B cell (primary cell): ENCODE results near the gene NUP98. TPM values are rescaled to one million over a fixed set of nuclear protein-coding genes. Genes with fewer than 3 reads are reported as not detected.
A peak's percentile ranks its signal among the peaks of the same experiment; 100 is the strongest.

Source experiments
- ATAC-seq: fragments of 200-7000 bp; cut with Tn5 transposase; one replicate; pipeline ENCODE4 v1.10.0; 2021; ENCODE audit warnings: low read depth, mild to moderate bottlenecking, moderate number of reproducible peaks, moderate library complexity
- CTCF ChIA-PET: fragments of 350-600 bp; sonication (Branson Sonifier 250); formaldehyde crosslinking; loops from one replicate; lab custom pipeline; 2021; ENCODE audit warnings: antibody characterized with exemption, inconsistent platforms; lab: Charles Lee
- POLR2A ChIA-PET: fragments of 350-600 bp; sonication (Branson Sonifier 250); formaldehyde crosslinking; loops from one replicate; lab custom pipeline; 2021; ENCODE audit warnings: antibody characterized with exemption; lab: Charles Lee
- DNase-seq: peaks from one replicate; pipeline ENCODE4 v3.0.0; 2013
- H2AFZ ChIP-seq: 2 replicates; pipeline ENCODE4 v1.6.1; 2012; ENCODE audit warnings: mild to moderate bottlenecking, low read depth, low read length; ENCODE audit not compliant: insufficient read depth, poor library complexity, severe bottlenecking
- H3K27ac ChIP-seq, 2 donors: 1 replicate in 1 of 2; 2 replicates in 1 of 2; pipeline ENCODE4 v1.5.1; 2012 to 2013; ENCODE audit warnings: low read length in 2 of 2, mild to moderate bottlenecking in 2 of 2, moderate library complexity in 1 of 2
- H3K27me3 ChIP-seq, 4 experiments: fragments of 200-600 bp in 1 of 4; sonication (generic) in 1 of 4; replicated peaks in 1 of 4; 1 replicate in 2 of 4; 2 replicates in 2 of 4; pipeline versions ENCODE4 v1.6.1 to v1.7.0; 2013 to 2016; ENCODE audit warnings: low read length in 3 of 4, mild to moderate bottlenecking in 2 of 4, mixed read lengths in 1 of 4, moderate library complexity in 1 of 4; ENCODE audit not compliant: insufficient read depth in 4 of 4, control insufficient read depth in 3 of 4; ENCODE audit errors: control extremely low read depth in 1 of 4
- H3K36me3 ChIP-seq, 2 experiments: replicated peaks in 1 of 2; 1 replicate in 1 of 2; 2 replicates in 1 of 2; pipeline versions ENCODE4 v1.6.1 to v1.7.1; 2013; ENCODE audit warnings: low read length in 1 of 2; ENCODE audit not compliant: insufficient read depth in 2 of 2, control insufficient read depth in 1 of 2; ENCODE audit errors: control extremely low read depth in 1 of 2, extremely low read depth in 1 of 2
- H3K4me1 ChIP-seq, 2 donors: fragments of 200-600 bp in 1 of 2; sonication (generic) in 1 of 2; 1 replicate in 1 of 2; 2 replicates in 1 of 2; pipeline versions ENCODE4 v1.5.1 to v1.6.1; 2013 to 2017; ENCODE audit warnings: low read length in 2 of 2; ENCODE audit not compliant: control insufficient read depth in 2 of 2, insufficient read depth in 2 of 2
- H3K4me2 ChIP-seq: replicated peaks from 2 replicates; pipeline ENCODE3; 2012; ENCODE audit warnings: mild to moderate bottlenecking, low read depth, low read length; ENCODE audit not compliant: poor library complexity, severe bottlenecking
- H3K4me3 ChIP-seq, 5 experiments: fragments of 200-600 bp in 1 of 5; sonication (generic) in 1 of 5; 1 replicate in 3 of 5; 2 replicates in 2 of 5; pipeline versions ENCODE4 v1.5.1 to v1.7.0; 2011 to 2016; ENCODE audit warnings: low read length in 4 of 5, mild to moderate bottlenecking in 4 of 5, low read depth in 2 of 5, control low read depth in 1 of 5, moderate library complexity in 1 of 5; ENCODE audit not compliant: insufficient read depth in 1 of 5; ENCODE audit errors: control extremely low read depth in 1 of 5, extremely low read depth in 1 of 5
- H3K79me2 ChIP-seq: fragments of 200-600 bp; sonication (generic); one replicate; pipeline ENCODE4 v1.6.0; 2016; ENCODE audit warnings: low read length; ENCODE audit not compliant: control insufficient read depth, insufficient read depth
- H3K9ac ChIP-seq: fragments of 200-600 bp; sonication (generic); 2 replicates; pipeline ENCODE4 v1.6.1; 2017; ENCODE audit warnings: mild to moderate bottlenecking, low read length, moderate library complexity
- H3K9me3 ChIP-seq, 3 donors: one replicate each; pipeline versions ENCODE4 v1.6.1 to v1.7.1; 2013; ENCODE audit warnings: low read length in 2 of 3; ENCODE audit not compliant: control insufficient read depth in 2 of 3, insufficient read depth in 1 of 3; ENCODE audit errors: control extremely low read depth in 1 of 3
- H4K20me1 ChIP-seq: 2 replicates; pipeline ENCODE4 v1.6.0; 2012; ENCODE audit warnings: mild to moderate bottlenecking, low read length; ENCODE audit not compliant: insufficient read depth, control insufficient read depth, poor library complexity, severe bottlenecking
- H3K27ac Mint-ChIP-seq: one replicate; pipeline ENCODE4 v1.8.0; 2021; ENCODE audit warnings: mixed read lengths
- H3K27me3 Mint-ChIP-seq: one replicate; pipeline ENCODE4 v1.8.0; 2021; ENCODE audit warnings: mixed read lengths
- H3K4me1 Mint-ChIP-seq: one replicate; pipeline ENCODE4 v1.8.0; 2021; ENCODE audit warnings: mixed read lengths
- H3K4me3 Mint-ChIP-seq: one replicate; pipeline ENCODE4 v1.8.0; 2021; ENCODE audit warnings: mixed read lengths
- H3K9me3 Mint-ChIP-seq: one replicate; pipeline ENCODE4 v1.8.0; 2022; ENCODE audit warnings: mixed read lengths; ENCODE audit not compliant: insufficient read depth
- EZH2 ChIP-seq: IDR thresholded peaks from 2 replicates; pipeline ENCODE4 v1.6.1; 2012; ENCODE audit warnings: borderline replicate concordance, low read depth, mild to moderate bottlenecking, moderate library complexity, low read length; ENCODE audit not compliant: insufficient read depth, poor library complexity, severe bottlenecking
- WGBS: methylation state at CpG from one replicate; pipeline ENCODE4 v1.1.5; 2013; ENCODE audit warnings: missing lambda C conversion rate; ENCODE audit not compliant: insufficient coverage; 5-methylcytosine and 5-hydroxymethylcytosine counted together
- intact Hi-C: fragments of 100-400 bp; cut with micrococcal nuclease; formaldehyde crosslinking; loops from one replicate; pipeline ENCODE4 v1.10.0; 2022
- polyA plus RNA-seq: library from polyadenylated mRNA; depleted of rRNA; stranded (reverse); fragments of >200 nt; gene quantifications from 2 replicates; pipeline ENCODE4 v1.2.3, GENCODE V29; 2012
- total RNA-seq, 2 donors: library from RNA; stranded (reverse); fragments of 120-200 nt in 1 of 2; gene quantifications; 1 replicate in 1 of 2; 2 replicates in 1 of 2; pipeline versions ENCODE4 v1.2.3 to v1.2.4, GENCODE V29; 2013 to 2022
- TF ChIP-seq, protein P1 (sequence below): fragments of 200-600 bp; IDR thresholded peaks from one replicate; pipeline ENCODE4 v1.8.0; 2022; ENCODE audit warnings: antibody characterized with exemption, mild to moderate bottlenecking

NUP98 gene
- total and polyA plus RNA-seq, 2 donors (not counting 1 experiment from before 2014, with no cell fraction given): 99.8 to 111 TPM

DNA sequence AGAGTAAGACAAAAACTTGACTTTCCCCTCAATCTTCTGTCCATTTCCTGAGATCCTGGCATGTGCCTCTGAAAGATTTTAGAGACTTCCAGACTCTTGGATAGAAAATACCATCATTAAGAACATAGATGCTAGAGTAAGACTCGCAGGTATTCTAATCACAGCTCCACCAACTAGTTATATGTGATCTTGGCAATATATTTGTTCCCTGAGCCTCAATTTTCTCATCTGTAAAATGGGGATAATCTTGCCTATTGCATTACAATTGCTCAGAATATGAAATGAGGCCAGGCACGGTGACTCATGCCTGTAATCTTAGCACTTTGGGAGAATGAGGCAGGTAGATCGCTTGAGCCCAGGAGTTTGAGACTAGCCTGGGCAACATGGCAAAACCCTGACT lies 32.7 kb upstream of the NUP98 start:
- no peak overlapping the region for H3K4me2 ChIP-seq
- H3K27me3 ChIP-seq: no peaks in the 10 kb centered on the region
- no peaks in the 10 kb centered on the region for H3K9me3 ChIP-seq
- H3K9me3 Mint-ChIP-seq: no peaks in the 10 kb centered on the region
- peaks cover 44 to 51% of the 10 kb centered on the region in 2 donors for H3K4me1 ChIP-seq
- intact Hi-C loops: no loop called here
- no peak overlapping the region for H3K27ac ChIP-seq
- 100% methylated on average over 2 of the region's 3 CpGs for WGBS
- no peak overlapping the region for H3K4me3 Mint-ChIP-seq
- H3K4me1 Mint-ChIP-seq: peaks cover 60% of the 10 kb centered on the region
- H3K4me3 ChIP-seq: no peak overlapping the region
- ChIA-PET POLR2A (interaction anchor here (0.6 to 0.7 kb wide), 2 partner anchors 11 to 31 kb away, joined by 4 to 5 read pairs; no protein-coding TSS in a partner anchor), CTCF (interaction anchor here (0.5 to 28.7 kb wide), 5 partner anchors 11 to 242 kb away, joined by 3 to 662 read pairs (median 8); partner anchors contain the start of genes PGAP2, RHOG and STIM1)
- no peak for ATAC-seq
- peaks cover 64% of the 10 kb centered on the region for H4K20me1 ChIP-seq
- TF ChIP-seq, protein P1, sequence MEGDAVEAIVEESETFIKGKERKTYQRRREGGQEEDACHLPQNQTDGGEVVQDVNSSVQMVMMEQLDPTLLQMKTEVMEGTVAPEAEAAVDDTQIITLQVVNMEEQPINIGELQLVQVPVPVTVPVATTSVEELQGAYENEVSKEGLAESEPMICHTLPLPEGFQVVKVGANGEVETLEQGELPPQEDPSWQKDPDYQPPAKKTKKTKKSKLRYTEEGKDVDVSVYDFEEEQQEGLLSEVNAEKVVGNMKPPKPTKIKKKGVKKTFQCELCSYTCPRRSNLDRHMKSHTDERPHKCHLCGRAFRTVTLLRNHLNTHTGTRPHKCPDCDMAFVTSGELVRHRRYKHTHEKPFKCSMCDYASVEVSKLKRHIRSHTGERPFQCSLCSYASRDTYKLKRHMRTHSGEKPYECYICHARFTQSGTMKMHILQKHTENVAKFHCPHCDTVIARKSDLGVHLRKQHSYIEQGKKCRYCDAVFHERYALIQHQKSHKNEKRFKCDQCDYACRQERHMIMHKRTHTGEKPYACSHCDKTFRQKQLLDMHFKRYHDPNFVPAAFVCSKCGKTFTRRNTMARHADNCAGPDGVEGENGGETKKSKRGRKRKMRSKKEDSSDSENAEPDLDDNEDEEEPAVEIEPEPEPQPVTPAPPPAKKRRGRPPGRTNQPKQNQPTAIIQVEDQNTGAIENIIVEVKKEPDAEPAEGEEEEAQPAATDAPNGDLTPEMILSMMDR: no peak
- TF ChIP-seq EZH2: no peak
- H2AFZ ChIP-seq: no peak overlapping the region
- H3K36me3 ChIP-seq: peaks cover 4 to 73% of the 10 kb centered on the region in 2 experiments
- peaks cover 68% of the 10 kb centered on the region for H3K79me2 ChIP-seq
- DNase-seq: no peak
- H3K27me3 Mint-ChIP-seq: no peaks in the 10 kb centered on the region
- peak overlapping the region; percentile 37 for H3K27ac Mint-ChIP-seq
- no peak overlapping the region for H3K9ac ChIP-seq

DNA sequence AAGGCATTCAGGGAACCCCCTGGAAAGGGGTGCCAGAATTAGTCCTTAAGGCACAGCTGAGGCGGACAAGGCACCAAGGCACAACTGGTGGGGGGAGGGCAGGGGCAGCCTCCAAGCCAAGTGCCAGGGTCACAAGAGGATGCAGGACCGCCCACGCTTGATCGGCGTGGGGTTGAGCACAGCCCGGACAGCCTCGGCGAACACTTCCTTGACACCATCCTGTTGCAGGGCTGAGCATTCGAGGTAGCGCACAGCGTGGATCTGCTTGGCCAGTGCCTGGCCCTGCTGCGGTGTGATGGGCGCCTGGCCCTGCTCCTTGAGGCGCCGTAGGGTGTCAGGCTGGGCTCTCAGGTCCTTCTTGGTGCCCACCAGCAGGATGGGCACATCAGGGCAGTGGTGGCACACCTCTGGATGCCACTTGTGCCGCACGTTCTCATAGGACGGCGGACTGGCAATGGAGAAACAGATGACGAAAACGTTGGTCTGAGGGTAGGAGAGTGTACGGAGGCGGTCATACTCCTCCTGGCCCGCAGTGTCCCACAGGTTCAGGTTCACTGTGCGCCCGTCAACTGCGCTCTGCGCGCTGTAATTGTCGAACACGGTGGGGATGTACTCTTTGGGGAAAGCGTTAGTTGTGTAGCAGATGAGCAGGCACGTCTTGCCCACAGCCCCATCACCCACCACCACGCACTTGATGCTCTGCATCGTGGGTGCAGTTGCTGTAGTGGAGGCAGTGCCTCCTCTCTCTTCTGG lies 30.3 kb upstream of the NUP98 start:
- Histone ChIP-seq H3K36me3 (peaks cover 1 to 64% of the 10 kb centered on the region in 2 experiments), H3K9ac (no peak overlapping the region), H3K79me2 (peaks cover 52% of the 10 kb centered on the region), H3K4me1 (peaks cover 31 to 36% of the 10 kb centered on the region in 2 donors), H2AFZ (no peak overlapping the region), H3K4me2 (no peak overlapping the region), H3K27ac (no peak overlapping the region), H3K27me3 (no peaks in the 10 kb centered on the region), H3K9me3 (no peaks in the 10 kb centered on the region), H4K20me1 (peaks cover 40% of the 10 kb centered on the region), H3K4me3 (no peak overlapping the region)
- WGBS: 94% methylated on average over 24 of the region's 35 CpGs
- intact Hi-C loops: no loop called here
- Mint-ChIP-seq H3K27ac (peak overlapping the region; percentile 56), H3K4me1 (peaks cover 46% of the 10 kb centered on the region), H3K9me3 (no peaks in the 10 kb centered on the region), H3K4me3 (no peak overlapping the region), H3K27me3 (no peaks in the 10 kb centered on the region)
- POLR2A ChIA-PET: interaction anchor here (0.6 to 1.3 kb wide), 2 partner anchors 14 to 165 kb away, joined by 4 to 6 read pairs; partner anchors contain the start of gene RHOG
- DNase-seq (no peak), ATAC-seq (no peak)
- no peak for TF ChIP-seq EZH2
- TF ChIP-seq, protein P1: no peak
- CTCF ChIA-PET: interaction anchor here (0.7 to 28.7 kb wide), 3 partner anchors 11 to 38 kb away, joined by 3 to 662 read pairs (median 33); partner anchors contain the start of genes RHOG and STIM1
